ENCODE data around the gene MAPK4.

MAPK4 gene

DNA sequence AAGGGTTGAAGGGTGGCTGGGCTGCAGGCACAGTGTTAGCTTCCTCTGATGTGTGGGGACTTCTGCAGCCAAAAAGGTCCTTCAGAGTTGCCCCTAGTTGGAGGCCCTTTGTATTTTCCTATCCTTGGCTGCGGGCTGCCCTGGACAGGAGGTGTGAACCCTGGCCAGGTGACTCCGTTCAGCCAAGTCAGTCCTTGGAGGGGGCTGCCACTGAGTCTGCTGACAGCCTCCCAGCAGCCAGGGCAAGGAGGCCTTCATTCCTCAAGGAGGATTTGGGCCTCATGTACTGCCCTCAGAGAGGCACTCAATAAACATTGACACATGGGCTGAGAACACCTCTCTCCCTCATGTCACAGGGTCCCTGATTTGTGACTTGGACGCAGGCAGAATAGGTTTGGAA is 62.4 kb downstream of the MAPK4 start:
- Histone ChIP-seq H3K4me1 (ENCODE audit: control insufficient read depth in 2 of 2, insufficient read depth in 2 of 2, low read length in 2 of 2) (no peaks in the 10 kb centered on the region), H3K9ac (ENCODE audit: low read depth in 1 of 2, low read length in 2 of 2) (no peak overlapping the region), H3K4me3 (ENCODE audit: low read length in 2 of 2) (no peak overlapping the region), H3K27me3 (ENCODE audit: control insufficient read depth in 2 of 2, insufficient read depth in 2 of 2, low read length in 2 of 2) (no peaks in the 10 kb centered on the region), H3K27ac (ENCODE audit: low read depth in 2 of 2, low read length in 2 of 2) (no peak overlapping the region), H3K9me3 (ENCODE audit: control insufficient read depth in 2 of 2, low read length in 2 of 2) (no peaks in the 10 kb centered on the region), H3K36me3 (ENCODE audit: control insufficient read depth in 2 of 2, insufficient read depth in 2 of 2, low read length in 2 of 2) (no peaks in the 10 kb centered on the region)

- no peak overlapping the region for H3K4me3 ChIP-seq (ENCODE audit: low read length in 2 of 2)
- H3K9ac ChIP-seq (ENCODE audit: low read depth in 1 of 2, low read length in 2 of 2), result no peak overlapping the region
- no peaks in the 10 kb centered on the region for H3K36me3 ChIP-seq (ENCODE audit: control insufficient read depth in 2 of 2, insufficient read depth in 2 of 2, low read length in 2 of 2)
- H3K9me3 ChIP-seq (ENCODE audit: control insufficient read depth in 2 of 2, low read length in 2 of 2), result no peaks in the 10 kb centered on the region
- H3K27me3 ChIP-seq (ENCODE audit: control insufficient read depth in 2 of 2, insufficient read depth in 2 of 2, low read length in 2 of 2), result no peaks in the 10 kb centered on the region
- no peaks in the 10 kb centered on the region for H3K4me1 ChIP-seq (ENCODE audit: control insufficient read depth in 2 of 2, insufficient read depth in 2 of 2, low read length in 2 of 2)
- H3K27ac ChIP-seq (ENCODE audit: low read depth in 2 of 2, low read length in 2 of 2), result no peak overlapping the region
Observed at GRCh38 chr18:50622865-50623393, 63.0 kb downstream of the MAPK4 start.

GRCh38 chr18:50623694-50624352 is 63.9 kb downstream of the MAPK4 start:
- Histone ChIP-seq H3K27ac (ENCODE audit: low read depth in 2 of 2, low read length in 2 of 2) (no peak overlapping the region), H3K4me1 (ENCODE audit: control insufficient read depth in 2 of 2, insufficient read depth in 2 of 2, low read length in 2 of 2) (no peaks in the 10 kb centered on the region), H3K9me3 (ENCODE audit: control insufficient read depth in 2 of 2, low read length in 2 of 2) (no peaks in the 10 kb centered on the region), H3K27me3 (ENCODE audit: control insufficient read depth in 2 of 2, insufficient read depth in 2 of 2, low read length in 2 of 2) (no peaks in the 10 kb centered on the region), H3K4me3 (ENCODE audit: low read length in 2 of 2) (no peak overlapping the region), H3K9ac (ENCODE audit: low read depth in 1 of 2, low read length in 2 of 2) (no peak overlapping the region), H3K36me3 (ENCODE audit: control insufficient read depth in 2 of 2, insufficient read depth in 2 of 2, low read length in 2 of 2) (no peaks in the 10 kb centered on the region)

GRCh38 chr18:50624981-50625380 is 65.1 kb downstream of the MAPK4 start:
- Histone ChIP-seq H3K27ac (ENCODE audit: low read depth in 2 of 2, low read length in 2 of 2) (no peak overlapping the region), H3K27me3 (ENCODE audit: control insufficient read depth in 2 of 2, insufficient read depth in 2 of 2, low read length in 2 of 2) (no peaks in the 10 kb centered on the region), H3K9me3 (ENCODE audit: control insufficient read depth in 2 of 2, low read length in 2 of 2) (no peaks in the 10 kb centered on the region), H3K4me1 (ENCODE audit: control insufficient read depth in 2 of 2, insufficient read depth in 2 of 2, low read length in 2 of 2) (no peaks in the 10 kb centered on the region), H3K9ac (ENCODE audit: low read depth in 1 of 2, low read length in 2 of 2) (no peak overlapping the region), H3K4me3 (ENCODE audit: low read length in 2 of 2) (no peak overlapping the region), H3K36me3 (ENCODE audit: control insufficient read depth in 2 of 2, insufficient read depth in 2 of 2, low read length in 2 of 2) (no peaks in the 10 kb centered on the region)

DNA sequence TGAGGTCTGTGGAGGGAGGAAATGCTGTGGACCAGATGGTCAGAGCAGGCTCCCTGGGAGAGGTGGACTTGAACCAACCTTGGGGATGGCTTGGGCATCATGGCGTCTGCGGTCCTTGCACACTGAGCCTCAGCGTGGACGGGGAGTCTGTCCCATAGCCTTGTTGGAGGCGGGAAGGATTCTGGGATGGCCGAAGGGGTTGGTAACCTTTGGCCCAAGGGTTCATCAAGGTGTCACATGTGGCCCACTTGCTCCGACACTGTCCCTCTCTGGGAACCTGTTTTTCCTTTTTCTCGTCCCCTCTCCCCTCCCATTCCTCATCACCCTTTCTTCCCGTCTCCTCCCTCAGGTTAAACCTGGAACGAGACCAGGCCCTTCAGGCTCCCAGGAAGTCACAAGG is 66.4 kb downstream of the MAPK4 start:
- Histone ChIP-seq H3K27me3 (ENCODE audit: control insufficient read depth in 2 of 2, insufficient read depth in 2 of 2, low read length in 2 of 2) (no peaks in the 10 kb centered on the region), H3K4me3 (ENCODE audit: low read length in 2 of 2) (no peak overlapping the region), H3K4me1 (ENCODE audit: control insufficient read depth in 2 of 2, insufficient read depth in 2 of 2, low read length in 2 of 2) (no peaks in the 10 kb centered on the region), H3K9ac (ENCODE audit: low read depth in 1 of 2, low read length in 2 of 2) (no peak overlapping the region), H3K36me3 (ENCODE audit: control insufficient read depth in 2 of 2, insufficient read depth in 2 of 2, low read length in 2 of 2) (no peaks in the 10 kb centered on the region), H3K9me3 (ENCODE audit: control insufficient read depth in 2 of 2, low read length in 2 of 2) (no peaks in the 10 kb centered on the region), H3K27ac (ENCODE audit: low read depth in 2 of 2, low read length in 2 of 2) (no peak overlapping the region)

GRCh38 chr18:50627594-50628532 is 68.0 kb downstream of the MAPK4 start:
- H3K27ac ChIP-seq (ENCODE audit: low read depth in 2 of 2, low read length in 2 of 2), result no peak overlapping the region
- H3K27me3 ChIP-seq (ENCODE audit: control insufficient read depth in 2 of 2, insufficient read depth in 2 of 2, low read length in 2 of 2), result no peaks in the 10 kb centered on the region
- H3K9ac ChIP-seq (ENCODE audit: low read depth in 1 of 2, low read length in 2 of 2), result no peak overlapping the region
- H3K4me1 ChIP-seq (ENCODE audit: control insufficient read depth in 2 of 2, insufficient read depth in 2 of 2, low read length in 2 of 2), result no peaks in the 10 kb centered on the region
- H3K36me3 ChIP-seq (ENCODE audit: control insufficient read depth in 2 of 2, insufficient read depth in 2 of 2, low read length in 2 of 2), result no peaks in the 10 kb centered on the region
- no peak overlapping the region for H3K4me3 ChIP-seq (ENCODE audit: low read length in 2 of 2)
- H3K9me3 ChIP-seq (ENCODE audit: control insufficient read depth in 2 of 2, low read length in 2 of 2), result no peaks in the 10 kb centered on the region

DNA sequence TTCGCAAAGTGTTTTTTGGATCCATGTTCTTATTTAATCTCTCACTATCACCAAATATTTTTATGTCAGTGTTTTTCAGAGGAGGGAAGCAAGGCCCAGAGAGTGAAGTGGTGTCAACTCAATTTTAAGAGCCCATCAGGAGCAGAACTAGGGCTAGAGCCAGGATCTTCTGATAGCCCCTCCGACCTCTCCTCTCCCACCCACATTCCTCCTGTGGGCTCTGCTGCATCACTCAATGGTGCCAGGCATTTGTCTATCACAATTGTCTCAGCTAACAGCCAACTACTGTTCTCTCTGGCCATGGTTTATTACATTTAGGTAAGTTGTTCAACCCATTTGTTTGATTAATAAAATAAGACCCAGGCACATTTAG is 68.6 kb downstream of the MAPK4 start:
- no peaks in the 10 kb centered on the region for H3K9me3 ChIP-seq (ENCODE audit: control insufficient read depth in 2 of 2, low read length in 2 of 2)
- no peaks in the 10 kb centered on the region for H3K27me3 ChIP-seq (ENCODE audit: control insufficient read depth in 2 of 2, insufficient read depth in 2 of 2, low read length in 2 of 2)
- H3K36me3 ChIP-seq (ENCODE audit: control insufficient read depth in 2 of 2, insufficient read depth in 2 of 2, low read length in 2 of 2), result no peaks in the 10 kb centered on the region
- no peak overlapping the region for H3K4me3 ChIP-seq (ENCODE audit: low read length in 2 of 2)
- H3K4me1 ChIP-seq (ENCODE audit: control insufficient read depth in 2 of 2, insufficient read depth in 2 of 2, low read length in 2 of 2), result peaks cover 2 to 3% of the 10 kb centered on the region in 2 donors
- no peak overlapping the region for H3K27ac ChIP-seq (ENCODE audit: low read depth in 2 of 2, low read length in 2 of 2)
- no peak overlapping the region for H3K9ac ChIP-seq (ENCODE audit: low read depth in 1 of 2, low read length in 2 of 2)

DNA sequence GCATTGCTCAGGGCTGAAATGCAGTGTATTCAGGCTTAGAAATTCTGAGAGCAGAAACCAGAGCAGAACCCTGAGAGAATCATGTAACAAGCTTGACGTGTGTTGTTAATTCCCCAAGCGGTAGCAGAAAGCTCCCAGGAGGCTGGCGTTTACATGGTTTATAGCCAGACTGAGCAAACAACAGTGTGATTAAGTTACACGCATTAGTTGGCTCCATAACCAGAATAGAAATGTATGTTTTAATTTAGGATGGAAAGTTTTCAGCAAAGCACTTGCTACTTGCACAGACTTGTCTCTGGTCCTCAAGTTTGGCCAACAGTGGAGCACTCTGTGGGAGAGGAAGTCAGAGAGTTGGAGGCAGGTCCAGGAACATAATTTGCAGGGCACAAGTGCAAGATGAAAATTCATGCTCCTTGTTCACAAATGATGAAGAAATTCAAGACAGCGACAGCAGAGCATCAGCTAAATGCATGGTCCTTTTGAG is 69.3 kb downstream of the MAPK4 start:
- Histone ChIP-seq H3K27me3 (ENCODE audit: control insufficient read depth in 2 of 2, insufficient read depth in 2 of 2, low read length in 2 of 2) (no peaks in the 10 kb centered on the region), H3K9ac (ENCODE audit: low read depth in 1 of 2, low read length in 2 of 2) (no peak overlapping the region), H3K4me1 (ENCODE audit: control insufficient read depth in 2 of 2, insufficient read depth in 2 of 2, low read length in 2 of 2) (peaks cover 2 to 3% of the 10 kb centered on the region in 2 donors), H3K4me3 (ENCODE audit: low read length in 2 of 2) (no peak overlapping the region), H3K27ac (ENCODE audit: low read depth in 2 of 2, low read length in 2 of 2) (no peak overlapping the region), H3K36me3 (ENCODE audit: control insufficient read depth in 2 of 2, insufficient read depth in 2 of 2, low read length in 2 of 2) (no peaks in the 10 kb centered on the region), H3K9me3 (ENCODE audit: control insufficient read depth in 2 of 2, low read length in 2 of 2) (no peaks in the 10 kb centered on the region)

GRCh38 chr18:50630895-50631294 is 71.0 kb downstream of the MAPK4 start:
- Histone ChIP-seq H3K9ac (ENCODE audit: low read depth in 1 of 2, low read length in 2 of 2) (no peak overlapping the region), H3K27me3 (ENCODE audit: control insufficient read depth in 2 of 2, insufficient read depth in 2 of 2, low read length in 2 of 2) (no peaks in the 10 kb centered on the region), H3K36me3 (ENCODE audit: control insufficient read depth in 2 of 2, insufficient read depth in 2 of 2, low read length in 2 of 2) (no peaks in the 10 kb centered on the region), H3K27ac (ENCODE audit: low read depth in 2 of 2, low read length in 2 of 2) (no peak overlapping the region), H3K4me1 (ENCODE audit: control insufficient read depth in 2 of 2, insufficient read depth in 2 of 2, low read length in 2 of 2) (peaks cover 2 to 3% of the 10 kb centered on the region in 2 donors), H3K9me3 (ENCODE audit: control insufficient read depth in 2 of 2, low read length in 2 of 2) (no peaks in the 10 kb centered on the region), H3K4me3 (ENCODE audit: low read length in 2 of 2) (no peak overlapping the region)

DNA sequence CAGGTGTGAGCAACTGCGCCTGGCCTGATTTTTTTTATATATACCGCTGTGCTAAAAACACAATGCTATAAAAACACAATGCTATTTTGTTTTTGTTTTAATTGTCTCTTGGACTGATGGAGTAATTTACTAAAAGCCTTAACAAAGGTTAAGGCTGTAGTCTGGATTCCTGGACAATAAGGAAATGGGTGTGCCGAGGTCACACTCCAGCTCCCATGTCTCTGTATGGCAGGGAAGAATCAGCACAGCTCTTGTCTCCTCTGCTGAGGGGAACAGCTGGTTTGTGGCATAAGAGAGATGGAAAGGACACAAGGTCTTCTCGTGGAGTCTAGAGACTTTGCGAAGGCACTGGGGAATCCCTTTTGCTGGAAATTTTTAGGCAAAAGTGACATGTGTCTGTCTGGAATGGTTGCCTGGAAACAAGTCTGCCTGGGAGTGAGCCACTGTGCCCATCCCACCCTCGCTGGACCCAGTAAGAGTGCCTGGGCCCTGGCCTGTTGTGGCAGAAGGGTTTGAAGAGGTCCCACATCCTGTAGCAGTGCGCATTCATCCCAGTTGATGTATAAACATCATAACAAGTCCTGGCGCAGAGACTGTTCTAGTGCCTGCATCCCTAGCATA is 73.1 kb downstream of the MAPK4 start:
- H3K4me3 ChIP-seq (ENCODE audit: low read length in 2 of 2), result no peak overlapping the region
- no peak overlapping the region for H3K27ac ChIP-seq (ENCODE audit: low read depth in 2 of 2, low read length in 2 of 2)
- H3K9ac ChIP-seq (ENCODE audit: low read depth in 1 of 2, low read length in 2 of 2), result no peak overlapping the region
- H3K4me1 ChIP-seq (ENCODE audit: control insufficient read depth in 2 of 2, insufficient read depth in 2 of 2, low read length in 2 of 2), result peaks cover 2 to 3% of the 10 kb centered on the region in 2 donors
- no peaks in the 10 kb centered on the region for H3K36me3 ChIP-seq (ENCODE audit: control insufficient read depth in 2 of 2, insufficient read depth in 2 of 2, low read length in 2 of 2)
- no peaks in the 10 kb centered on the region for H3K27me3 ChIP-seq (ENCODE audit: control insufficient read depth in 2 of 2, insufficient read depth in 2 of 2, low read length in 2 of 2)
- no peaks in the 10 kb centered on the region for H3K9me3 ChIP-seq (ENCODE audit: control insufficient read depth in 2 of 2, low read length in 2 of 2)
